WTC11 (cell line): ENCODE measurements around the gene SPAAR. TPM values are rescaled to one million over a fixed set of nuclear protein-coding genes. Genes with fewer than 3 reads are reported as not detected.

Experiments
- ATAC-seq: fragments of 200-7000 bp; cut with Tn5 transposase; 2 replicates; pipeline ENCODE4 v1.10.0; 2021; ENCODE audit warnings: mild to moderate bottlenecking, moderate library complexity
- CTCF ChIA-PET: fragments of 300-600 bp; sonication (Branson Sonifier 250); formaldehyde crosslinking; loops from one replicate; lab custom pipeline; 2021; ENCODE audit warnings: antibody characterized with exemption; lab: Charles Lee
- POLR2A ChIA-PET: fragments of 350-600 bp; sonication (Branson Sonifier 250); formaldehyde crosslinking; loops from one replicate; lab custom pipeline; 2021; ENCODE audit warnings: antibody characterized with exemption; lab: Charles Lee
- DNase-seq: peaks from one replicate; pipeline ENCODE4 v3.0.0; 2021; ENCODE audit warnings: low spot score
- H3K27ac Mint-ChIP-seq: 2 replicates; pipeline ENCODE4 v1.8.0; 2021; ENCODE audit warnings: mixed read lengths
- H3K27me3 Mint-ChIP-seq: 2 replicates; pipeline ENCODE4 v1.8.0; 2021; ENCODE audit warnings: low read depth, mild to moderate bottlenecking, moderate library complexity, mixed read lengths
- H3K36me3 Mint-ChIP-seq: 2 replicates; pipeline ENCODE4 v1.8.0; 2021; ENCODE audit warnings: mixed read lengths
- H3K4me1 Mint-ChIP-seq: 2 replicates; pipeline ENCODE4 v1.8.0; 2022; ENCODE audit warnings: mixed read lengths
- H3K4me3 Mint-ChIP-seq: 2 replicates; pipeline ENCODE4 v1.8.0; 2021; ENCODE audit warnings: mild to moderate bottlenecking, moderate library complexity, mixed read lengths
- H3K9me3 Mint-ChIP-seq: 2 replicates; pipeline ENCODE4 v1.8.0; 2021; ENCODE audit warnings: mixed read lengths
- AR ChIP-seq: fragments of 250-450 bp; sonication (Bioruptor Pico); IDR thresholded peaks from 2 replicates; pipeline ENCODE4 v1.9.0; 2021; ENCODE audit warnings: mild to moderate bottlenecking
- ATF2 ChIP-seq: sonication (generic); formaldehyde crosslinking; IDR thresholded peaks from 2 replicates; pipeline ENCODE4 v1.8.1; 2022; ENCODE audit warnings: low read depth, missing genetic modification reagents, borderline replicate concordance
- ATF6 ChIP-seq: sonication (generic); formaldehyde crosslinking; IDR thresholded peaks from 2 replicates; pipeline ENCODE4 v1.8.1; 2023; ENCODE audit warnings: mild to moderate bottlenecking, missing genetic modification reagents
- CBFB ChIP-seq: sonication (generic); formaldehyde crosslinking; IDR thresholded peaks from 2 replicates; pipeline ENCODE4 v1.8.1; 2022; ENCODE audit warnings: mild to moderate bottlenecking, low read depth, missing genetic modification reagents
- CREM ChIP-seq: sonication (generic); formaldehyde crosslinking; IDR thresholded peaks from 2 replicates; pipeline ENCODE4 v1.8.1; 2022; ENCODE audit warnings: mild to moderate bottlenecking, missing genetic modification reagents, moderate library complexity
- E2F4 ChIP-seq: sonication (generic); formaldehyde crosslinking; IDR thresholded peaks from 2 replicates; pipeline ENCODE4 v1.8.1; 2022; ENCODE audit warnings: low read depth, mild to moderate bottlenecking, moderate library complexity, missing genetic modification reagents, borderline replicate concordance
- ELF4 ChIP-seq: sonication (generic); formaldehyde crosslinking; IDR thresholded peaks from 2 replicates; pipeline ENCODE4 v1.8.1; 2022; ENCODE audit warnings: low read depth, mild to moderate bottlenecking, moderate library complexity, missing genetic modification reagents
- ERG ChIP-seq: fragments of 250-450 bp; sonication (Bioruptor Pico); IDR thresholded peaks from 2 replicates; pipeline ENCODE4 v1.8.0; 2021; ENCODE audit warnings: mild to moderate bottlenecking
- FOXJ3 ChIP-seq: sonication (generic); formaldehyde crosslinking; IDR thresholded peaks from 2 replicates; pipeline ENCODE4 v1.9.0; 2021; ENCODE audit warnings: missing genetic modification reagents, mild to moderate bottlenecking, borderline replicate concordance
- GRHL2 ChIP-seq: fragments of 250-450 bp; sonication (Bioruptor Pico); IDR thresholded peaks from 2 replicates; pipeline ENCODE4 v1.8.0; 2022; ENCODE audit warnings: mild to moderate bottlenecking, moderate library complexity; ENCODE audit not compliant: insufficient replicate concordance, severe bottlenecking
- MXD4 ChIP-seq: fragments of 250-450 bp; sonication (Bioruptor Pico); IDR thresholded peaks from 2 replicates; pipeline ENCODE4 v1.8.0; 2021; ENCODE audit warnings: mild to moderate bottlenecking, moderate library complexity, borderline replicate concordance
- RELA ChIP-seq: sonication (generic); formaldehyde crosslinking; IDR thresholded peaks from 2 replicates; pipeline ENCODE4 v1.8.1; 2022; ENCODE audit warnings: missing genetic modification reagents, mild to moderate bottlenecking, borderline replicate concordance
- STAT6 ChIP-seq: sonication (generic); formaldehyde crosslinking; conservative IDR thresholded peaks from 2 replicates; pipeline ENCODE4 v1.8.1; 2023; ENCODE audit warnings: mild to moderate bottlenecking, low read depth, missing genetic modification reagents, moderate library complexity
- TCF7 ChIP-seq: sonication (generic); formaldehyde crosslinking; IDR thresholded peaks from 2 replicates; pipeline ENCODE4 v1.8.0; 2022; ENCODE audit warnings: mild to moderate bottlenecking, low read depth, missing genetic modification reagents, moderate library complexity
- TEAD1 ChIP-seq: sonication (generic); formaldehyde crosslinking; IDR thresholded peaks from 2 replicates; pipeline ENCODE4 v1.8.0; 2022; ENCODE audit warnings: mild to moderate bottlenecking, missing genetic modification reagents
- ZBTB21 ChIP-seq: sonication (generic); formaldehyde crosslinking; IDR thresholded peaks from 2 replicates; pipeline ENCODE4 v1.8.1; 2023; ENCODE audit warnings: mild to moderate bottlenecking, missing genetic modification reagents, borderline replicate concordance
- ZNF219 ChIP-seq: sonication (generic); formaldehyde crosslinking; IDR thresholded peaks from 2 replicates; pipeline ENCODE4 v1.8.0; 2023; ENCODE audit warnings: missing genetic modification reagents, mild to moderate bottlenecking, borderline replicate concordance
- total RNA-seq: library from RNA; stranded (reverse); gene quantifications from 3 replicates; pipeline ENCODE4 v1.2.3, GENCODE V29; 2021

Gene SPAAR
- total RNA-seq, 1 experiment from 2014 or later: 0.33 TPM

- DNase-seq: no peak
- no peak for ATAC-seq
- Mint-ChIP-seq H3K36me3 (peaks cover 2% of the 10 kb centered on the region; the same call in 1 of the 2 replicates), H3K4me3 (no peak overlapping the region), H3K27ac (no peak overlapping the region), H3K4me1 (peaks cover 5% of the 10 kb centered on the region; the same call in 1 of the 2 replicates), H3K9me3 (peaks cover 10% of the 10 kb centered on the region), H3K27me3 (peaks cover 74% of the 10 kb centered on the region)
- POLR2A ChIA-PET: no interaction called here
- CTCF ChIA-PET: interaction anchor here (1.9 to 2.9 kb wide), 6 partner anchors 13 to 154 kb away, joined by 10 to 34 read pairs (median 16); partner anchors contain the start of gene SPAAR
- TF ChIP-seq ZBTB21: no peak
- TF ChIP-seq TCF7: no peak
- no peak for TF ChIP-seq CBFB (CRISPR knock-in tag)
- TF ChIP-seq ATF6 (CRISPR knock-in tag): no peak
- TF ChIP-seq GRHL2 (CRISPR knock-in tag): no peak
- TF ChIP-seq E2F4: no peak
- no peak for TF ChIP-seq ELF4 (CRISPR knock-in tag)
- TF ChIP-seq CREM (CRISPR knock-in tag): no peak
- no peak for TF ChIP-seq RELA
- no peak for TF ChIP-seq MXD4 (CRISPR knock-in tag)
- TF ChIP-seq ERG (CRISPR knock-in tag): no peak
- TF ChIP-seq AR (CRISPR knock-in tag): no peak
- TF ChIP-seq FOXJ3 (CRISPR knock-in tag): no peak
- TF ChIP-seq STAT6: no peak
- TF ChIP-seq ATF2 (CRISPR knock-in tag): no peak
- TF ChIP-seq TEAD1: no peak
- no peak for TF ChIP-seq ZNF219 (CRISPR knock-in tag)
Measured at GRCh38 chr9:35944173-35944572, 34.9 kb downstream of the SPAAR start.
